GM21390 (cell line): ENCODE data around the gene PAXIP1.
A peak's percentile ranks its signal among the peaks of the same experiment; 100 is the strongest.

Experiments
- ATAC-seq: cut with Tn5 transposase; IDR thresholded peaks from one replicate; pipeline ENCODE4 v1.9.1; 2021; ENCODE audit not compliant: unreplicated experiment

The PAXIP1 gene

GRCh38 chr7:154914308-154914995 is 88.5 kb downstream of the PAXIP1 start:
- ATAC-seq = peak; percentile 19

DNA sequence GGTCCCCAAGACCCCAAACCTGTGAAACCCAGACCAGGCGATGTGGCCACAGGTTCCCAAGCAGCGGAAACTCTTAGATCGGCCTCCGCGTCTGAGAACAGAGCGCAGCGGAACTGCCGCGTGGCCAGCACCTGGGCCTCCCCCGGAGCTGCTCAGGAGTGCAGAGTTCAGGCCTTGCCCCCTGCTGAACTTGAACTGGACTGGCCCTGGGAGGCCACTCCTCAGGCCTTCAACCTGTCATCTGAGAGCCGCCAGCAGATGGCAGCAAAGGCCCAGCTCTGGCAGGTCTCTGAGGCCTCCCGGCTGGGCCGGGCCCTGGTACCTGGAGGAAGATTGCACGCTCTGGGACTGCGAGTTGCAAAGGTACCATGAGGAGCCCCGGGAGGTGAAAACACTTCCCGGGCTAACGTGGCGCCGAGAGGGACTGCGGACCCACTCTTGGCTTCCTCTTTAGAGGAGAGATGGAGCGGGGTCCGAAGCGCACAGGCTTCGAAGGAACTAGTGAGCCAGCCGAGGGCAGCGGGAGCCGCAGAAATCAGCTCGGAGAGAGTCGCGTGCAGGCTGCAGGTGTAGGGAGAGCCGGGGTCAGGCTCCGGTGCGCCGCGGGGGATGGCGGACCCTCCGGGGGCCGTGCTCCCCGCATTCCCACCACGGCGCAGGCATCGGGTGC is 89.2 kb downstream of the PAXIP1 start:
- ATAC-seq = peak; percentile 99

GRCh38 chr7:154912871-154913637 is 89.9 kb downstream of the PAXIP1 start:
- no peak for ATAC-seq

- no peak for ATAC-seq
Measured at GRCh38 chr7:154911862-154912455, 91.0 kb downstream of the PAXIP1 start.

DNA sequence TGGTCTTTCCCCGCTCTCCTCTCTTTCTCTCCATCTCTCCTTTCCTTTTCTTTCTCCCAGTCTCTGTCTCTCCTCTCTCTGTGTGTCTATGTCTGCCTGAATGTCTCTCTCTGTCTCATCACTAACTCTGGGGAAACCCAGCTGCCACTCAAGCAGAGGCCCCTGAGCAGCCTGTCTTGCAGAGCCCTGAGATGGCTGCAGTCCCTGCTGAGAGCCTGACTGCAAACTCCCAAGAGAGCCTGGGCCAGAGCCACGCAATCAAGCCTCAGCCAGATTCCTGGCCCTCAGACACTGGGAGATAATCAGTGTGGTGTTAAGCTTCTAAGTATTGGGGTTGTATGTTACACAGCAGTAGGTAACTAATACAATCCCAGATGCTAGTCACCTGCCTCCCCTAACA is 91.5 kb downstream of the PAXIP1 start:
- ATAC-seq = no peak

- ATAC-seq = no peak
Measured at GRCh38 chr7:154910977-154911376, 91.9 kb downstream of the PAXIP1 start.

GRCh38 chr7:154910125-154910524 is 92.8 kb downstream of the PAXIP1 start:
- no peak for ATAC-seq

DNA sequence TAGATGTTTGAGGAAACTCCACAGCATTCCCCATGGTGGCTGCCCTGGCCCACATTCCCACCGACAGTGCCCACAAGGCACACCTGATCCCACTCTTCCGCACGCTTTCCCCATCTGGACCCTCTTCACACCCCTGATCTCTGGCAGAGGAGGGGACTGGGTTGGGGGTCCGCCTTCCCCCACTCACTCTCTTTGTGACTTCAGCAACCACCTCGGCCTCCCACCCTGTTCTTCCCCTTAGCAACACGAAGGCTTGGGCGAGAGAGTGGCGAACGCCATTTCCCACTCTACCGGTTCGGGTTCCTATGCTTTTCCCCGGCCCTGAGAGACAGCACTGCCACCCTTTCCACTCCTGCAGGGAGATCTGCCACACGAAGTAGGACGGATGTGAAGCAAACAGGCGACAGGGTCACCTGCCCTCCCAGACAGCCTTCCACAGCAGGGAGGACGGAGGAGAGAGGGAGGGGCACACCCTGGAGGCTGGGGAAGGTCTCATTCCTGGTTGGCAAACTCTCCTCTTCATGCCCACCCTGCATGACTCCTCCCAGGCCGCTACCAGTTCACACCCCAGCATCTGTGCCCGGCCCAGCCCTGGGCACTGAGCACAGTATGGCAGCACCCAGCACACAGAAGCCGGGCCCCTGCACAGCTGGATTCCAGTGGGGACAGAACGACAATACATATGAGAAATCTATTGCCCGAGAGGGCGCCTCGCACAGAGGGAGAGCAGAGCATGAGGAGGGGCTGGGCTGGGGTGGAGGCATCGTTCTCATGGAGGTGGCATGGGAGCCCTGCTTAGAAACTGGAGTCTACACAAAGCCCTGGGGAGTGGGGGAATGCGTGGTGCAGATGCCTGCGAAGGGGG is 93.5 kb downstream of the PAXIP1 start:
- ATAC-seq = no peak

- no peak for ATAC-seq
Measured at GRCh38 chr7:154907651-154908620, 95.0 kb downstream of the PAXIP1 start.

GRCh38 chr7:154906736-154907355 is 96.1 kb downstream of the PAXIP1 start:
- ATAC-seq = no peak

GRCh38 chr7:154906201-154906600 is 96.7 kb downstream of the PAXIP1 start:
- no peak for ATAC-seq

DNA sequence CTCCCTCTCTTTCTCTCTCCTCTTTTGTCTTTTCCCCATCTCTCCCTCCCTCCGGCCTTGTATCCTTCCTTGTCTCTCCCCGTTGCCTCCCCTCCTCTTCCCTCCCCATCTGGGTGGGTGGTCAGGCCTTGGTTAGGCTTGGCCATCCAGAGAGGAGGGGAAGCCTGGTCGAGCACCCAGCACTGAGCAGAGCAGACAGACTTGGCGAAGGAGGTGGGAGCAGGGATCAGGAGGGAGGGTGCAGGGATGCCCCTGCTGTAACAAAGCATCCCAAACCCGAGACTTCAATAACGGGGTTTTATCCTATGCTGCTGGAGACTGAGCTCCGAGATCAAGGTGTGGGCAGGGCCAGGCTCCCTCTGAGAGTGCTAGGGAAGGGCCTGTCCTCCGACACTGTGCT is 97.3 kb downstream of the PAXIP1 start:
- no peak for ATAC-seq

DNA sequence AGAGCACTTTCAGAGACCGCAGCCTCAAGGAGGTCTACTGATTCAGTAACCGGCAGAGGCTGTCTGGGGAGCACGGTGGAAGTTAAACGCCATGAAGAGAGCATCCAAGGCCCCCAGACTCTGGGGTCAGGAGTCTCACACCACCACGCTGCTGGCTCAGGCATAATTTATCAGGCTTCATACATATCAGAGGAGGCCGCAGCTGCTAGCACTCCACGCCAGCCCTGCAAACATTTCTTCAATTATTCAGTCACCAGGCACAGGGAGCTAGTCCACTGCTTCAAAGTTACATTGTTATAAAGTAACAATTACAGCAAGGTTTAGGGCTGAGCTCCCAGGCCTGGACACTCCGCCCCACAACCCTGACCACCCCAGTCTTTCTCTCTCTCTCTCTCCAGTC is 97.8 kb downstream of the PAXIP1 start:
- no peak for ATAC-seq

- no peak for ATAC-seq
Measured at GRCh38 chr7:154903083-154903731, 99.7 kb downstream of the PAXIP1 start.

- ATAC-seq = no peak
Measured at GRCh38 chr7:154902600-154903082, 100.3 kb downstream of the PAXIP1 start.

GRCh38 chr7:154899862-154900261 is 103.1 kb downstream of the PAXIP1 start:
- no peak for ATAC-seq

GRCh38 chr7:154898973-154899855 is 103.7 kb downstream of the PAXIP1 start:
- no peak for ATAC-seq
